ENCODE measurements around the gene MEF2B. TPM values are rescaled to one million over a fixed set of nuclear protein-coding genes. Genes with fewer than 3 reads are reported as not detected.
"Not testable (repeated sequence)": the region's sequence is repeated elsewhere in the genome, so short reads cannot be mapped to it uniquely, and the experiment has no call there.

Gene MEF2B
- total RNA-seq, 1 donor from 2014 or later, result not detected

DNA sequence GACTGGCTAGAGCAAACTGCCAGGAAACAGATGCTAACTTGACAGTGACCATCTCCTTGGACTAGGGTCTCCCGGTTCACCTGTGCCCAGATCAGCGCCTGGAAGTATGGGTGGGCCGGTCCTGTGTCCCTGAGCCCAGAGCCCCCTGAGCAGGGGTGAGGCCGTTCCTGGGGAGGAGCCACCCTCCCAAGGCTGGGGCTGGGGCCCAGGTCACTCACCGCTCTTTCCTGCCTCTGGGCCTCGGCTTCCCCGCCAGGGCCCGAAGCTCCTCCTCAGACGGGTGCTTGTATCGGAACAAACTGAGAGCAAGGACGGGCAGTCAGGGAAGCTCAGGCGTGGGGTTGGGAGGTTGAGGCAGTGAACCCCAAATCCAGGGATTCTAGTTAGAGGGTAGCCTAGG, 37.2 kb downstream of the MEF2B start:
- no peak for DNase-seq (ENCODE audit: extremely low read depth, low read depth, low spot score)

DNA sequence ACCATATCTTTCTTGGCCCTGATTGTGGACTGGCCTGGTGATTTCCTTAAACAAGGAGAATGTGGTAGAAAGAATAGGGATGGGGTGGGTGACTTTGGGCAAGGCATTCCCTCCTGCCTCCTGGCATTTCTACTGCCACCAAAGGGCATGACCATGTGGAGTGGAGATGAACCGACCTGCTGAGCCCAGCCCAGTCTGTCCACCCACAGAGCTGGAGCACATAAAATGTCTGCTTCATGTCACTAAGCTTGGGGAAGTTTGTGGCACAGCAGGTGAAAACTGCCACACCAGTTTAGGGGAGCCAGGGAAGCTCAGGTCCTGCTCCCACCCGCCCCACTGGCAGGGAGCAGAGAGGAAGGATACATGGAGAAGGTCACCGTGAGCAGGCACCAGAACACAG, 38.1 kb downstream of the MEF2B start:
- no peak for DNase-seq (ENCODE audit: extremely low read depth, low read depth, low spot score)

- no peak for DNase-seq (ENCODE audit: extremely low read depth, low read depth, low spot score)
Measured at GRCh38 chr19:19126102-19126501, 44.0 kb downstream of the MEF2B start.

DNA sequence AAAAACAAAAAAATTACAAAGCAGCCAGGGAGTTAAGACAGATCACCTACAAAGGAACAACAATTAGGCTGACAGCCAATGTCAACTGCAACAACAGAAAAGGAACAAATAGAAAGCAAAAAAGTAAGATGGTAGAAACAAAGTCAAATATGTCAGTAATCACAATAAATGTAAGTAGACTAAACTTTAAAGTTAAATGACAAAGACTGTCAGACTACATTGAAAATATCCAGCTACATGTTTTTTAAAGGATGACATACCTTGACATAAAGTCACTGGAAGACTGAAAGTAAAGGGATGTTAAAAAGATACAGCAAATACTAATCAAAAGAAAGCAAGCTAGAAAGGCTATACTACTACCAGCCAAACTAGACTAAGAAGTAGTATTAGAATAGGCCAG, 46.7 kb downstream of the MEF2B start:
- no peak for DNase-seq (ENCODE audit: extremely low read depth, low read depth, low spot score)

DNA sequence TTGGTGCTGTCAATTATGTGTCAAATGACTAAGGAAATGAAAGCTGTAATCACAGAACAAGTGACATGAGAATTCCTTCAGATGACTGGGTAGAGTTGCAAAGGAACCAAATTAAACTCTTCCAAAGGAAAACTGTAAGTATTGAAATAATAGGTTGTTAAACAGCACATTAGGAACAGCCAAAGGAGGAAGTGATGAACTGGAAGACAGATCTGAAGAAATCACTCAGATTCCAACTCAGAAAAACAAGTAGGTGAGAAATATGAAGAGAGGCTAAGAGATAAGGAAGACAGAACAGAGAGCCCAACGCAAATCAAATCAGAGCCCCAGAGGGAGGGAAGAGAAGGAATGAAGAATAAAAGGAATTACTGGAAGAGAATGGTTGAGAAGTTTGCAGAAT, 47.2 kb downstream of the MEF2B start:
- DNase-seq (ENCODE audit: extremely low read depth, low read depth, low spot score), result no peak

GRCh38 chr19:19121371-19121770, 48.7 kb downstream of the MEF2B start:
- no peak for DNase-seq (ENCODE audit: extremely low read depth, low read depth, low spot score)

GRCh38 chr19:19120308-19121231, 49.5 kb downstream of the MEF2B start:
- DNase-seq (ENCODE audit: extremely low read depth, low read depth, low spot score), result no peak

- DNase-seq (ENCODE audit: extremely low read depth, low read depth, low spot score), result no peak
Measured at GRCh38 chr19:19119325-19120237, 50.5 kb downstream of the MEF2B start.

- DNase-seq (ENCODE audit: extremely low read depth, low read depth, low spot score), result no peak
Measured at GRCh38 chr19:19115954-19116353, 54.1 kb downstream of the MEF2B start.

GRCh38 chr19:19113040-19113626, 56.9 kb downstream of the MEF2B start:
- DNase-seq (ENCODE audit: extremely low read depth, low read depth, low spot score), result no peak

DNA sequence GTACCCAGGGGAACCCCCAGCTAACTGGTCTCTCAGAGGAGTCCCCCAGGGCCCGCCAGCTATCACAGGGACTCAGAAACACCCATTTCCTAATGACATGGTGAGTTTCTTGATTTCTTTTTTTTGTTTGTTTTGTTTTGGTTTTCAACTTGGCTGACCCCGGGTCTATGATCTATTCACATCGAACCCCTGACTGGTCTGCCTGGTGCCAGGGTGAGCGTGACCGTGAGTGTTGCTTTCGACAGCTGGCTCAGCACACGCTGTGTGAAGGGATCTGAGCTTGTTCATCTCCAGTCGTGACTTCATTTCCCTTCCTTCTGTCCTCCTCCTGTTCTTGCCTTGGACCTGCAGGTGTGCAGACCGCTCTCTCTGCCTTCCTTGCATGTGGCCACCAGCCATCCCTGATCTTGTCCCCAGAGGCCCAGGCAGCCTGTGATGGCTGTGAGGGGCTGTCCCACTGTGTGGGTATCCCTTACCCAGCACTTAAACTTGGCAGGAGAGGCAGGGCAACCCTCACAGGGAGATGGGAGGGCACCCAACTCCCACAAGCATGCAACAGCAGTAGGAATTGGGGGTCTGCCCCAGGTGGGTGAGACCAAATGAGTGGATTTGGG, 58.0 kb downstream of the MEF2B start:
- DNase-seq (ENCODE audit: extremely low read depth, low read depth, low spot score), result no peak

GRCh38 chr19:19111136-19111835, 58.8 kb downstream of the MEF2B start:
- no peak for DNase-seq (ENCODE audit: extremely low read depth, low read depth, low spot score)

DNA sequence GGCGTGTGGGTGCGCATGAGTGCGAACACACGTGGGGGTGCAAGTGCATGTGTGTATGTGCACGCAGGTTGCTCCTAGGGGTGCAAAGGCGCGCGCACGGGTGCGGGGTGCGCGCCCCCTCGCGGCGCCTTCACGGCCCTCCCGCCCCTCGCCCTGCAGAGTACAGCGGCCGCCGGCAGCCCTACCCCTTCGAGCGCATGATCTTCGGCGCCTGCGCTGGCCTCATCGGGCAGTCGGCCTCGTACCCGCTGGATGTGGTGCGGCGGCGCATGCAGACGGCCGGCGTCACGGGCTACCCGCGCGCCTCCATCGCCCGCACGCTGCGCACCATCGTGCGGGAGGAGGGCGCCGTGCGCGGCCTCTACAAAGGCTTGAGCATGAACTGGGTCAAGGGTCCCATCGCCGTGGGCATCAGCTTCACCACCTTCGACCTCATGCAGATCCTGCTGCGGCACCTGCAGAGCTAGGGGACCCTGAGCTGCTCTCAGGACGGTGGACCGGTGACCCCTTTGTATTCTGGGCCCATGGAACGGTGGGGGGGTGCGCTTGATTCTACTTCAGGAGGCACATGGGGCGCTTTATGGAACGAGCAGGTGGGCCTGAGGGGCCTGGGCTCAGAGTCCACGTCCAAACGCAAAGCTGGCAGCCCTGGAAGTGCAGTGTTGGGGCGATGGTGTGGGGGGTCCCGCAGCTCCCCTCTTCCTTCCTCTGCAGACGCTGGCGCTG, 59.5 kb downstream of the MEF2B start:
- DNase-seq (ENCODE audit: extremely low read depth, low read depth, low spot score), result no peak

GRCh38 chr19:19109601-19110000, 60.5 kb downstream of the MEF2B start:
- no peak for DNase-seq (ENCODE audit: extremely low read depth, low read depth, low spot score)

DNA sequence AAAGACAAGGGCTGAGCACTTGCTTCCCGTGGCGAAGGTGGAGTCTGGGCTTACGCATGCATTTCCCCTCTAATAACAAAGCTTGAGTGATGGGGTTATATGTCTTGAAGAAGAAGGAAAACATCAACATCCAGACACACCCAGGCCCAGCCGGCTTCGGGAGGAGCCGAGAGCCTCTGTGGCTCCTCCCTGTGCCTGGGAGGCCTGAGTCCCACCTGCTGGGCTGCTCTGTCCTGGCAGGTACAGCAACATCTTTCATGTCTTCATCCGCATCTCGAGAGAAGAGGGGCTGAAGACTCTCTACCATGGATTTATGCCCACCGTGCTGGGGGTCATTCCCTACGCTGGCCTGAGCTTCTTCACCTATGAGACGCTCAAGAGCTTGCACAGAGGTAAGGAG, 62.4 kb downstream of the MEF2B start:
- DNase-seq (ENCODE audit: extremely low read depth, low read depth, low spot score), result no peak

DNA sequence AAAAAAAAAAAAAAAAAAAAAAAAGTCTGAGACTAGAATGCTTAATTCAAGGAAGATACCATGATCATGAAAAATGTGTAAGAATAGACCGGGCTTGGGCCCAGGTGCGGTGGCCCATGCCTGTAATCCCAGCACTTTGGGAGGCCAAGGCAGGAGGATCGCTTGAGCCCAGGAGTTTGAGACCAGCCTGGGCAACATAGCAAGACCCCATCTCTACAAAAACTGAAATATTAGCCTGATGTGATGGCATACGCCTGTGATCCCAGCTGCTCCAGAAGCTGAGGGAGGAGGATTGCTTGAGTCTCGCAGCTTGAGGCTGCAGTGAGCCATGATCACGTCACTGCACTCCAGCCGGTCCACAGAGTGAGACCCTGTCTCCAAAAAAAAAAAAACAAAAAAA, 63.1 kb downstream of the MEF2B start:
- not testable (repeated sequence) for DNase-seq (ENCODE audit: extremely low read depth, low read depth, low spot score)

DNA sequence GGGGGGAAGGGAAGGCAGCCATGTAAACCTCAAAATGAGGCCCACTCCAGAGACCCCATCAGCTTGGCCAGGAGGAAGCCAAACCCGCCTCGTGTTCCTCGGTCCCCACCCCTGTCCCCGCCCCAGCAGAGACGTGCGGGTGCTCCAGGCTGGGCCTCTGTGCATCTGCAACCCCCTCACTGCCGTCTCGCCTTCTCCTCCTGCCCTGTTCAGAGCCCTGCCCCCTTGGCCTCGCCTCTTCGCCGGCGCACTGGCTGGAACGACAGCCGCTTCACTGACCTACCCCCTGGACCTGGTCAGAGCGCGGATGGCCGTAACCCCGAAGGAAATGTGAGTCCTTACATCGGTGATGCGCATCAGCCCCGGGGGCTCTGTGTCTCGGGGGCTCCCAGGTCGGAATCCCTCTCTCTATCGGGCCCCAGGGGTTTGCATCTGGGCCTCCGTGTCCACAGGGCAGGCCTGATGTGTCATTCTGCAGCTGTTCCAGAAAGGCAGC, 64.0 kb downstream of the MEF2B start:
- no peak for DNase-seq (ENCODE audit: extremely low read depth, low read depth, low spot score)

DNA sequence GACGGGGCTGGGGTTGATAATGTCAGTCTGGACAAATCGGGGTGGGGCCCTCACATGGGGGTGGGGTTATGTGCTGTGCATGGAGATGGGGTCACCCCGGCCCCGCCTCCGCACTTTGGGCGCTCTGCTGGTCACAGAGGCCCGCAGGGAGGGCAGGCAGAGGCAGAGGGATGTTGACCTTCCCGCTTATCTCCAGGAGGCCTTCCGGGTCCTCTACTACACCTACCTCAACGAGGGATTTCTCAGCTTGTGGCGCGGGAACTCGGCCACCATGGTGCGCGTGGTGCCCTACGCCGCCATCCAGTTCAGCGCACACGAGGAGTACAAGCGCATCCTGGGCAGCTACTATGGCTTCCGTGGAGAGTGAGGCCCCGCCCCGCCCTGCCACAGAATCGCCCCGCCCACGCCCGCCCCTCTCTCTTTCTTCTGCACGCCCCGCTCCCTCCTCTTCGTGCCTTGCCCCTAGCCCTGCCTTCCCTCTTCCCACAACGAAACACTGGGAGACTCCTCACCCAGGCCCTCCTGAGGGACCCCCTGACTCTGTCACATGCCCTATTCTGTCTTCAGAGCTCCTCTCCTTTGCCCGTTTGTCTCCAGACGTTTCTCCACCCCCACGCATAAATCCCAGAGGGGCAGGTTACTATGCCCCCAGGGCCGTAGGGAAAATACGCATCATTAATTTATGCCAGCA, 64.6 kb downstream of the MEF2B start:
- DNase-seq (ENCODE audit: extremely low read depth, low read depth, low spot score), result no peak

GRCh38 chr19:19103167-19103566, 66.9 kb downstream of the MEF2B start:
- no peak for DNase-seq (ENCODE audit: extremely low read depth, low read depth, low spot score)
